Osteocyte (in vitro differentiated cells): Measurements from ENCODE around the gene WNK2. TPM values are rescaled to one million over a fixed set of nuclear protein-coding genes. Genes with fewer than 3 reads are reported as not detected.
A peak's percentile ranks its signal among the peaks of the same experiment; 100 is the strongest.

ENCODE experiments used
- DNase-seq: peaks from one replicate; pipeline ENCODE4 v3.0.0; 2021; ENCODE audit warnings: mixed read lengths; ENCODE audit not compliant: unreplicated experiment; ENCODE audit errors: extremely low spot score
- H3K27ac Mint-ChIP-seq: one replicate; pipeline ENCODE4 v1.8.0; 2021; ENCODE audit warnings: mild to moderate bottlenecking, mixed read lengths; ENCODE audit not compliant: unreplicated experiment
- H3K27me3 Mint-ChIP-seq: one replicate; pipeline ENCODE4 v1.8.0; 2021; ENCODE audit warnings: mixed read lengths; ENCODE audit not compliant: unreplicated experiment
- H3K36me3 Mint-ChIP-seq: one replicate; pipeline ENCODE4 v1.8.0; 2021; ENCODE audit warnings: mixed read lengths; ENCODE audit not compliant: unreplicated experiment
- H3K4me1 Mint-ChIP-seq: one replicate; pipeline ENCODE4 v1.8.0; 2021; ENCODE audit warnings: mixed read lengths; ENCODE audit not compliant: unreplicated experiment
- H3K4me3 Mint-ChIP-seq: one replicate; pipeline ENCODE4 v1.8.0; 2021; ENCODE audit warnings: mild to moderate bottlenecking, moderate library complexity, mixed read lengths; ENCODE audit not compliant: unreplicated experiment
- H3K9me3 Mint-ChIP-seq: one replicate; pipeline ENCODE4 v1.8.0; 2021; ENCODE audit warnings: mixed read lengths; ENCODE audit not compliant: unreplicated experiment
- CTCF ChIP-seq: fragments of 200-600 bp; sonication (generic); IDR thresholded peaks from 2 replicates; pipeline ENCODE4 v1.5.0; 2021; ENCODE audit warnings: antibody characterized with exemption, mild to moderate bottlenecking, moderate library complexity
- total RNA-seq: library from RNA; stranded (reverse); gene quantifications from 2 replicates; pipeline ENCODE4 v1.2.1, GENCODE V29; 2021

The WNK2 gene
- total RNA-seq, 1 donor from 2014 or later: not detected

- Mint-ChIP-seq H3K4me3 (no peak overlapping the region), H3K36me3 (no peaks in the 10 kb centered on the region), H3K4me1 (no peaks in the 10 kb centered on the region), H3K27me3 (no peaks in the 10 kb centered on the region), H3K9me3 (no peaks in the 10 kb centered on the region), H3K27ac (no peak overlapping the region)
- TF ChIP-seq CTCF: no peak
- DNase-seq: no peak
Measured at GRCh38 chr9:93254061-93254481, 70.1 kb downstream of the WNK2 start.

DNA sequence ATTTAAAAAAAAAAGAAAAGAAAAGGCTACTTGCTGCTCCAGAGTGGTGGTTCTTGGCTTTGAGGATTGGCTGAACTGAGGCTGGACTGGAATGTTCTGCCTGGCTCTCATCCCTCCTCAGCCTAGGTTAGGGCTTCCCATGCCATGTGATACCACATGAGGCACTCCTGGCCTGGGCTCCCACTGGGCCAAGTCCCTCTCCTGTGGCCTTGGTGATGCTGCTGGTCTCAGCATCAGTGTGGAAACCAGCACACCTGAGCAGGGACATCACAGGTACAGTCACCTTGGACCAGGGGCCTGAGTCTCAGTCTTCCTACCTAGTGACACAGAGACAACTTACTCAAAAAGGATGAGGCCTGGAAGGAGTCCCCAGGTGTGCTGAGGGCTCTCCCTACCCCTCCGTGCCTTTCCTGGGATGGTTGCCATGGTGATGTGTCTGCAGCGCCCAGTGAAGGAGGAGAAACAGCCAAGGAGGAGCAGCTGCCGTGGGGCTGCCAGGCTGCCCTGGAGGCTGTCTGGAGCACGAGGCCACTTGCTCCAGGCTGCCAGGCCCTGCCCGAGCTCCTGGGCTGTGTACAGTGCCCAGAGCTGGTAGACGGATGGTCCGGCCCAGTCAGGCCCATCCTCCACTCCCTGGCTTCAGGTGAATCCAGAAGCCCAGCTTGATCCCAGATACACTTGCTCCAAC lies 71.0 kb downstream of the WNK2 start:
- Mint-ChIP-seq H3K4me3 (no peak overlapping the region), H3K36me3 (no peaks in the 10 kb centered on the region), H3K4me1 (no peaks in the 10 kb centered on the region), H3K27ac (no peak overlapping the region), H3K9me3 (no peaks in the 10 kb centered on the region), H3K27me3 (no peaks in the 10 kb centered on the region)
- DNase-seq: no peak
- no peak for TF ChIP-seq CTCF

GRCh38 chr9:93255494-93255867 lies 71.5 kb downstream of the WNK2 start:
- Mint-ChIP-seq H3K4me3 (no peak overlapping the region), H3K27ac (no peak overlapping the region), H3K9me3 (no peaks in the 10 kb centered on the region), H3K36me3 (no peaks in the 10 kb centered on the region), H3K4me1 (no peaks in the 10 kb centered on the region), H3K27me3 (no peaks in the 10 kb centered on the region)
- DNase-seq: no peak
- no peak for TF ChIP-seq CTCF

- peak; percentile 79 for DNase-seq
- no peak overlapping the region for H3K27ac Mint-ChIP-seq
- H3K27me3 Mint-ChIP-seq: no peaks in the 10 kb centered on the region
- no peak for TF ChIP-seq CTCF
- H3K9me3 Mint-ChIP-seq: no peaks in the 10 kb centered on the region
- no peak overlapping the region for H3K4me3 Mint-ChIP-seq
- no peaks in the 10 kb centered on the region for H3K4me1 Mint-ChIP-seq
- no peaks in the 10 kb centered on the region for H3K36me3 Mint-ChIP-seq
Measured at GRCh38 chr9:93255994-93256877, 72.3 kb downstream of the WNK2 start.
